SHP77 treated with DMSO at 0.1 percent for 48 hours (cell line): ENCODE data around the gene HLA-F.

Source experiments
- DNase-seq: peaks from one replicate; lab custom pipeline; 2025; lab: John Stamatoyannopoulos, UW

HLA-F gene

DNA sequence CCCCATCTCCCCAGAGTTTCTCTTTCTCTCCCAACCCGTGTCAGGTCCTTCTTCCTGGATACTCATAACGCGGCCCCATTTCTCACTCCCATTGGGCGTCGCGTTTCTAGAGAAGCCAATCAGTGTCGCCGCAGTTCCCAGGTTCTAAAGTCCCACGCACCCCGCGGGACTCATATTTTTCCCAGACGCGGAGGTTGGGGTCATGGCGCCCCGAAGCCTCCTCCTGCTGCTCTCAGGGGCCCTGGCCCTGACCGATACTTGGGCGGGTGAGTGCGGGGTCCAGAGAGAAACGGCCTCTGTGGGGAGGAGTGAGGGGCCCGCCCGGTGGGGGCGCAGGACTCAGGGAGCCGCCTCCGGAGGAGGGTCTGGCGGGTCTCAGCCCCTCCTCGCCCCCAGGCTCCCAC lies at the start of gene HLA-F:
TSS of gene HLA-F (plus strand) at position 173 of the 404 bp plus-strand sequence. CDS start at position 203, 30 bp downstream.
- DNase-seq: no peak

DNA sequence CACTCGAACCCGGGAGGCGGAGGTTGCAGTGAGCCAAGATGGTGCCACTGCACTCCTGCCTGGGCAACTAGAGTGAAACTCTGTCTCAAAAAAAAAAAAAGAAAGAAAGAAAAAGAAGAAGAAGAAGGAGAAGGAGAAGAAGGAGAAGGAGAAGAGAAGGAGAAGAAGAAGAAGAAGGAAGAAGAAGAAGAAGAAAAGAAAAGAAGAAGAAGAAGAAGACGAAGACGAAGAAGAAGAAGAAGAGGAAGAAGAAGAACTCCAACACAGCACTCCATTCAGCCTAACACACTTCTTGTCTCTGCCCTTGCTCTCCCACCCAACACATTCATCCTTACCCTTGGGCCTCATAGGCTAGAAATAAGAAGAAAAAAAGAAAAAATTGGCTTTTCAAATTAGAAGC lies 49.2 kb upstream of the HLA-F start:
- DNase-seq: no peak

GRCh38 chr6:29675561-29675960 lies 47.7 kb upstream of the HLA-F start:
- DNase-seq: no peak

- peak; percentile 49 for DNase-seq
Measured at GRCh38 chr6:29676981-29677601, 46.1 kb upstream of the HLA-F start.

- DNase-seq: no peak
Measured at GRCh38 chr6:29678114-29678513, 45.1 kb upstream of the HLA-F start.

- DNase-seq: no peak
Measured at GRCh38 chr6:29679962-29680361, 43.3 kb upstream of the HLA-F start.

GRCh38 chr6:29680416-29680815 lies 42.8 kb upstream of the HLA-F start:
- no peak for DNase-seq

GRCh38 chr6:29680904-29681303 lies 42.3 kb upstream of the HLA-F start, which contains the start of gene ZFP57:
Gene ZFP57, minus strand, starts transcription at chr6:29681152. Its CDS starts 4,149 bp downstream, at chr6:29677003.
- DNase-seq: no peak

DNA sequence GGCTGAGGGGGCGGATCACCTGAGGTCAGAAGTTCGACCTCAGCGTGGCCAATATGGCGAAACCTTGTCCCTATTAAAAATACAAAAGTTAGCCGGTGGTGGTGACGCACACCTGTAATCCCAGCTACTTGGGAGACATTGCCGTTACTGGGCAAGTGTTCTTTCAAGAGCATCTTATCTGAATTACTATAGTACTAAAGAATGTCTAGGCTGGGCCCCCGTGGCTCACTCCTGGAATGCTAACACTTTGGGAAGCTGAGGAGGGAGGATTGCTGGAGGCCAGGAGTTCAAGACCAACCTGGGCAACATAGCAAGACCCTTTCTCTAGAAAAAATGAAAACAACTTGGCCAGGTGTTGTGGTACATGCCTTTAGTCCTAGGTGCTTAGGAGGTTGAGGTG lies 41.4 kb upstream of the HLA-F start:
- no peak for DNase-seq

DNA sequence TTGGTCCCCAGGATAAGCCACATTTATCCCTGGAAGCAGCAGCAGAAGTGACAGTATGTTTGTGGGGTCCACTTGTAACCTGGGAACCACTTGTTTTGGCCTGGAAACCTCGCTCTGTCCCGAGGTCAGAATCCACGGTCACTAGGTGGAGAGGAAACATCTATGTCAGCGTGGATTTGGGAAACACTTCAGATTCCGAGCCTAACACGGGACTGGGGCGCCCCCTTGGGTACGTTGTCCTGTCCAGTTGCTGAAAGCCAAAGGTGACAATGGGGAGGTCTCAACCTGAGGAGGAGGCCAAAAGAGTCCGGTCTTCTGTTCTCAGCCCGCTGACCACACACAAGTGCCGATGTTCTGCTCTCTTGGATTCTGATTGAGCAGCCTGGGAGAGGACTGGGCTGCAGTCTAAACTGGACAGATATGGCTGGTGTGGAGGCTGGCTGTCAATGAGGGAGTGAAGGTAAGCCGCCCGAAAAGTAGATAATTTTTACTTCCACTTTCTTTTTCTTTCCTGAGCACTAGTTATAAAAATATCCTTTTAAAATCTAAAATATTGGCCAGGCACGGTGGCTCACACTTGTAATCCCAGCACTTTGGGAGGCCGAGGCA lies 37.4 kb upstream of the HLA-F start:
- DNase-seq: no peak

- no peak for DNase-seq
Measured at GRCh38 chr6:29694637-29695036, 28.6 kb upstream of the HLA-F start.

- no peak for DNase-seq
Measured at GRCh38 chr6:29696147-29697125, 26.8 kb upstream of the HLA-F start.

DNA sequence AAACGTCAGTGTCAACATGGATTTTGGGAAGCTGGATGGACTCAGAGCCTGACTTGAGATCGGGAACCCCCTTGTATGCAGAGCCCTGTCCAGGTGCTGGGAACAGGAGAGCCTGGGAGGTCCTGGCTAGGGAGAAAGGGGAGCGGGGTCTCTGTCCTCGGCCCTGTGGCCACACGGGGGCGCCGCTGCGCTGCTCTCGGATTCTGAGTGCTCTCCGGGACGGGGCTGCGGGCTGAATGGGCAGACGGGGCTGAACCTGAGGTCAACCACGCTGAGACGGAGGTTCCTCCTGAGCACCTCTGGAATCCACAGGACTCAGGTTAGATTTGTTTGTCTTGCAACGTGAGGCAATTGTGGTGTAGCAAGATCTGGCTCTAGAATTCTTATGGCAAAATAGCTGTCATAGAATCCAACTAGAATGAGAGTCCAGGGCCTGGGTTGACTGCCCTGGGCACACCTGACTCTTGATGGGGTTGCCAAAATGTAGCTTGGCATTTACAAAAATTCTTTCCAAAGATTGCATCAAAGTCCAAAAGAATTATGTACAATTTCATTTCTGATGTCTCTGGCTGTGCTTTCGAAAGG lies 20.6 kb upstream of the HLA-F start:
- DNase-seq: no peak

- peak; percentile 1 for DNase-seq
Measured at GRCh38 chr6:29705389-29706231, 17.6 kb upstream of the HLA-F start.

DNA sequence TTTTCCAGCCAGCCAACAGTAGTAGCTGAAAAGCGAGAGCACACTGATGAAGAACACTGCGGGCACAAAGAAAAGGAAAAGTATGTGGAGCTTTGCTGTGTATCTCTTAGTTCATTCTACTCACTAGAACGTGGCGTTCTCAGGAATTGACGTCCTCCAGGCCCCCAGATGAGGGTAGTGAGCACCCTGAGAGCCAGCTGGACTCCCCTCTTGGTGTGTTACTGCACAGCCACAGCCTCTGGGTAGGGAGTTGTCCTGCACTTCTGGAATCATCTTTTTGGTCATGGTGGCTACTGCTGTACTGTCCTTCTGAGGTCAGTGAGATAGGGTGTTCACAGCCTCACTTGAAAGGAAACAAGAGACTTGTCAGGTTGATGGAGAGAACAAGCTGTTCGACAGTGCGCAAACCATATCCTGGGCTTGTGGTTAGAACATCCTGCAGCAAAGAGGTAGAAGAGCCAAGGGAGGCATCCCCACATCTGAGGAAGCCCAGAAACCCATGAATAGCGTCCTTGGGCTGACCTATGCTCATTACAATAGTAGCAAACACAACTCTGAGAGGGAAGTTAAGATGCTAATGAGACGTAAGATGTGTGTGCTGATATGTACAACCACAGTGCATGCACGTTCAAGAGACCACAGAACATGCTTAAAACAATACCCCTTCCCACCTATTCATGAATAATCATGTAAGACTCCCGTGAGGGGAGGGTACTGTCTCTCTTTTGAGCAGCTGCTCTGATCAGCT lies 14.6 kb upstream of the HLA-F start:
- DNase-seq: no peak

GRCh38 chr6:29709188-29709587 lies 14.0 kb upstream of the HLA-F start:
- DNase-seq: no peak

DNA sequence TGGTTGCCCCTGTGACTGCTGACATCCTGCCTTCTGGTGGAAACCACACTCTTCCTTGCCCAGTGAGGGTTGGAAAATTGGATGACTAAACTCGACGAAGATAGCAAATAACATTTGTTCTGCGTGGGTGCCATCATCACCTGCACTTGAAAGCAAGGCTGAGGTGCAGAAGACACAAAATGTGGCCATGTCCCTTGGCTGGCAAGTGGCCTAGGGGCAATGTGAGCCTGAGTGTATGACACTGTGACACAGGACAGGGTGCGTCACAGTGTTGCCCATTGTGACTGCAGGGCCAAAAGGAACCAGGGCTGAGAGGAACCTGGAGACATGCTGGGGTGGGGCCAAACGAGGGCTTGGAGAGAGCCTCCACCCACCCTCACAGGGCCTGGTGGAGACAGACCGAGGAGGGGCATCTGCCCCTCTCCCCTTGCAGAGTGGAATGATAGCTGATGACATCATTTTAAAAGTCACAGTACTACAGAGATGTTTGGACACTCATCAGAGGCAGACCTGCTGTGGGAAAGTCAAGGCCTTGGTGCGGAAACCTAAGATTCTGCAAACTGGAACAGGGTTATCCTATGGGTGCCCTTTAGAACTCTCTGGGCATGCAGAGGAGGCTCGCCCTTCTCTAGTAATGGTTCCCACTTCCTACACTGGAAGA lies 12.8 kb upstream of the HLA-F start:
- DNase-seq: no peak

DNA sequence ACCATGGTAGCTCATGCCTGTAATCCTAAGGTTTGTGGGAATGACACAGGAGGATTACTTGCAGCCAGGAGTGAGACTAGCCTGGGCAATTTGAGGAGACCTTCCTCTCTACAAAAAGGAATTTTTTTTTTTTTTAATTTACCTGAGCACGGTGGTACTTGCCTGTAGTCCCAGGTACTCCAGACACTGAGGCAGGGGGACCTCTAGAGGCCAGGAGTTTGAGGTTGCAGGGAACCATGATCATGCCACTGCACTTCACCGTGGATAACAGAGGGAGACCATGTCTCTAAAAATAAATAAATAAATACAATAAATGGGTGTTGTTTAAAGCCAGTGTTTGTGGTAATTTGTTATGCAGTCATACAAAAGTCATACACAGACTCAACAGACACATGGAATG lies 2.4 kb upstream of the HLA-F start:
- no peak for DNase-seq

DNA sequence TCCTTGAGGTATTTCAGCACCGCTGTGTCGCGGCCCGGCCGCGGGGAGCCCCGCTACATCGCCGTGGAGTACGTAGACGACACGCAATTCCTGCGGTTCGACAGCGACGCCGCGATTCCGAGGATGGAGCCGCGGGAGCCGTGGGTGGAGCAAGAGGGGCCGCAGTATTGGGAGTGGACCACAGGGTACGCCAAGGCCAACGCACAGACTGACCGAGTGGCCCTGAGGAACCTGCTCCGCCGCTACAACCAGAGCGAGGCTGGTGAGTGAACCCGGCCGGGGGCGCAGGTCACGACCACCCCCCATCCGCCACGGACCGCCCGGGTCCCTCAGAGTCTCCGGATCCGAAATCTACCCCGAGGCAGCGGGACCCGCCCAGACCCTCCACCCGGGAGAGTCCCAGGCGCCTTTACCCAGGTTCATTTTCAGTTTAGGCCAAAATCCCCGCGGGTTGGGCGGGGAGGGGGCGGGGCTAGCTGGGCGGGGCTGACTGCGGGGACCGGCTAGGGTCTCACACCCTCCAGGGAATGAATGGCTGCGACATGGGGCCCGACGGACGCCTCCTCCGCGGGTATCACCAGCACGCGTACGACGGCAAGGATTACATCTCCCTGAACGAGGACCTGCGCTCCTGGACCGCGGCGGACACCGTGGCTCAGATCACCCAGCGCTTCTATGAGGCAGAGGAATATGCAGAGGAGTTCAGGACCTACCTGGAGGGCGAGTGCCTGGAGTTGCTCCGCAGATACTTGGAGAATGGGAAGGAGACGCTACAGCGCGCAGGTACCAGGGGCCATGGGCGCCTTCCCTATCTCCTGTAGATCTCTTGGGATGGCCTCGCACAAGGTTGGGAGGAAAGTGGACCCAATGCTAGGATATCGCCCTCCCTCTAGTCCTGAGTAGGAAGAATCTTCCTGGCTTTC lies 693 bp downstream of the HLA-F start:
- no peak for DNase-seq
